HG03521 (cell line): ENCODE measurements around the gene ADGRB2.

Experiments
- ATAC-seq: cut with Tn5 transposase; IDR thresholded peaks from one replicate; pipeline ENCODE4 v1.9.1; 2021; ENCODE audit warnings: mild to moderate bottlenecking, moderate library complexity; ENCODE audit not compliant: unreplicated experiment

ADGRB2 gene

DNA sequence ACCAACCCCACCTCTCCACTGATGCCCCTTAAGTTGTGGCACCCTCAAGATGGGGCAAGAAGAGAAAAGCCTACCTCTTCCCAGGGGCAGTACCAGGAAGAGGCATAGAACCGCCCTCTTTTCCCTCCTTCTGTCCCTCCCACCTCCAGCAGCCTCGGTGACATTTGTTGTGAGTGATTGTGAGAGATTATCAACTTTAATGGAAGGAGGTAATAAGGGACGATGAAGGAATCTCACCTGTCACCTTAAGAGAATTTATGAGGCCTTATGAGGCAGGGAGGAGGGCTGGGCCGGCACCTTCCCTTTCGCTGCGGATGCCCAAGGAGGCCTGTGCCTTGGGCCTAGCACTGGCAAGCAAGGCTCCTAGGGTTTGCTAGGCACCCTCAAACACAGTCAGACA, 1.4 kb upstream of the ADGRB2 start:
- ATAC-seq, result no peak

- no peak for ATAC-seq
These were observed 914 bp upstream of the ADGRB2 start for GRCh38 chr1:31765041-31765467.

DNA sequence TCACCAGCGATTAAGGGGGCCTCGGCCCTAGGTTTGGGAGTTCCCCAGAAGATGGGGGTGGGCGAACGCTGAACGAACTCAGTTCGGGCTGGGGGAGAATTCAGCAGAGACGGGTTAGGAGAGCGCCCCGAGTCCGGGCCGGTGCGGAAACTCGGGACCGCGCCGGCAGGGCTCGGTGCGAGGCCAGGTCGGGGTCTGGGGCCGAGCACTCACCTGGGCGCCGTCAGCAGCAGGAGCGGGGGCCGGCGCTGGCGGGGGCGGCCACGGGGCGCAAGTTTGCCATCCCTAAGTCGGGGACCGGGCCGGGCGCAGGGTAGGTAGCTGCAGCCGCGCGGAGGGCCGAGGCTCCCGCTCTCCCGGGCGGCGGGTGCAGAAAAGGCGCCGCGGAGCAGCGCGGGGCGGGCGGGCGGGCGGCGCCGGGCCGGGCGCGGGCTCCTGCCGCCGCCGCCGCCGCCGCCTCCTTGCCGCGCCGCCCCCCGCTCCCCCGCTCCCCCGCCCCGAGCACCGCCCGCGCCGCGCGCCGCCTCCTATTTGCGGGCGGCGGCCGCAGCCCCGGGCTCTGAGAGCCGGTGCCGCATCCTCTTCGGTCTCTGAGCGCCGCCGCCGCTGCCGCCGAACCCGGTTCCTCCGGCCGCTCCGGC, 349 bp downstream of the ADGRB2 start:
- ATAC-seq, result no peak

DNA sequence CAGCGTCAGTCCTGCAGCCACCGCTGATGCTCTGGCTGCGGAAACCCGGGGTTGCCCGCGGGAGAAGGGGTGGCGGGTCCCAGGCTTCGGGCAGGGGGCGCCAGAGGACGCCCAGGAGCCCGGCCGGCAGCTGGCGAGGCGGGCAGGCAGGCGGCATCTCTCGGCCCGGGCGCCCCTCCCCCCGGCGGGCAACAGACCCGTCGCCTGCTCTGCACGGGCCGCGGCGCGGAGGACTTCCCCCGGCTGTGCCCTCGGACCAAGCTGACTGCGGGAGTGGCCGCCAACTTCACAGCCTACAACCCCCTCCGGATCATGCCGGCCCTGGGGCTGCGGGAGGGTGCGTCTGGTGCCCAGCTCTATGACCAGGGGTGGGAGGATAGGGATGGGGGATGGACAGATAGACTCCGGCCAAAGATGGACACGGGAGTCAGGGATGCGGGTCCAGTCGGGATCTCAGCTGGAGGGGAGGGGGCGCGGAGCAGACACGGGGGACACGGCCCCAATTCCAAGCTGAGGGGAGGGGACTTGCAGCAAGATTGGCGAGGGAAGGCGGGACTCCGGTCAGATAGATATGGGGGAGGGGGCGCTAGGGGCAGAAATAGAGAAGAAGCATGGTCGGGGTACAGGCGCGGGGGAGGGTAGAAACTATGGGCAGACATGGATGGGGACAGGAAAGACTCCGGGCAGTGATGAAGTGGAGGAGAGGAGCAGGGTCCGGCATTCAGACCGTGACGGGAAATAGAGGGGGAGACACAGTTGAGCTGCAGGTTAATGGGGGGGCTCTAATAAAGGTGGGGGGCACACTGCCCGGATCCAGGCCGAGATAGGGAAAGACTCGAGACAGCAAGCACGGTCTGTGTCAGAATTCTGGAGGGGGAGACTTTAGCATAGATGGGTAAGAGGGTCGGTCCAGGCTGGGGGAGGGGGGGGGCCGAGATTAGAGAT, 1.1 kb downstream of the ADGRB2 start:
- no peak for ATAC-seq

GRCh38 chr1:31762323-31762722, 1.8 kb downstream of the ADGRB2 start:
- no peak for ATAC-seq

DNA sequence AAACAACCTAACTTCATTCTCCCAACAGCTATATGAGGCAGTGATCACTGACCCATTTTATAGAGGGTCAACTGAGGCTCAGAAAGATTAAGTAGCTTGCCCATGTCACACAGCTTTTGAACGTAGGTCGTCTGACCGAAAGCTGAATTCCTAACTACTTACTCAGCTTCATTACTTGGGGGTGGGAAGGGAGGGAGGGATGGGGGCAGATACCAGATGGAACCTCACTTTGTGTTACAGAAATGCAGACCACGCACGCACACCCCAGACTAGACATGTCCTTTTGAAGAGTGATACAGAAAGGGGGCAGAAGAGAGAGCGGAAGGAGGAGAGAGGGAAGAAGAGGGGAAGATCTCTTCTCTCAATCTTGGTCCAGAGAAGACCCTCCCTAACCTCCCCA, 2.3 kb downstream of the ADGRB2 start:
- ATAC-seq, result no peak

- no peak for ATAC-seq
These were observed 3.4 kb downstream of the ADGRB2 start for GRCh38 chr1:31760471-31761470.

- no peak for ATAC-seq
These were observed 4.7 kb downstream of the ADGRB2 start for GRCh38 chr1:31759298-31760023.

DNA sequence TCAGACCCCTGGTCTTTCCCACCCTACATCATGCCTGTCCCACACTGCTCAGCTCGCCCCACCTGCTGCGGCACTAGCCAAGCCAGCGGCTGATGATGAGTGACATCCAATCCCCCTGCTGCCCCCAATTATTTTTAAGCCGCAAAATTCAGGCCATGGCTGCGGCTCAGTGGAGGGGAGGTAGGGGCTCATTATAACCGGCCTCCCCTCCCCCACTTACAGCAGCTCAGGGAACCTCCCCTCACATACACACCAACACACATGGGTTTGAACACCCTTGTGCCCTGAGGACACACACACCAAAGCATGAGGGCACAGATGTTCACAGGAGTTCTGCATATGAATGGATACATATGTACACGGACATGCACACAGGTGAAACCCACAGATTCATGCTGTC, 5.3 kb downstream of the ADGRB2 start:
- no peak for ATAC-seq

- no peak for ATAC-seq
These were observed 6.2 kb downstream of the ADGRB2 start for GRCh38 chr1:31757989-31758388.

DNA sequence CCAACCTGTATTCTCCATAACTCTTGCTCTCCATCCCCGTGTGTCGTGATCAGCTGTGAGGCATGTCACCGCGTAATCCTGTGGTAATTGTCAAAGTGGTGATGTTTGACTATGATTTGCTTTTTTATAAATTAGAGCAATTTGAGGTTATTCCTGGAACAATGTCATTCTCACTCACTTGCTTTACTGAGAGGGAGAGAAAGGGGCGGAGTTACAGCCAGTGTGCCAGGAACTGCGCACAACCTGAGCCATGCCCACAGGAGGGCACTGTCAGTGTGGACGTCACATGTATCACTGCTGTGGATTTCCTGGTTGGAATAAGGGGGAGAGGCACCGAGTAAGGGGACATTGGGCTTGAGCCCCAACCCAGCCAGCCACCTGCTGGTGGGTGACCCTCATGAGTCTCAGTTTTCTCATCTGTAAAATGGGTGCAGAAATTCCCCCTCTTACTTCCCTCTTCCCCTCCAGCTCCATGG, 6.9 kb downstream of the ADGRB2 start:
- ATAC-seq, result no peak

DNA sequence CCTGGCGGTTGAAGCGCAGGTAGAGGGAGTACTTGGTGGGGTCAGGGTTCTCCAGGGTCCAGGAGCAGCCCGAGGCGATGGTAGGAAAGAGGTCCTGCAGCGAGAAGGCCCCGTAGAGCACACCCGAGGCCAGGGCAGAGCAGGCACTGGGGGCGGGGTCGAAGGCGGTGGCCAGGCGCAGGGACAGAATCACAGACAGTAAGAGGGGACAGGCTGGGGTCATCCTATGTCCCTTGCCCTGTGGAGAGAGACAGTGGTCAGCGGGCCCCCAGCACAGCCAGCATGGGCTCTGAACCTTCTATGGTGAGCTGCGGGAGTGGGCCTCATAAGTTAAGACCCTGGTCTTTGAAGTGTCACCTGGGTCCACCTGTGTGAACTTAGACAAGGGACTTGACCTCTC, 7.6 kb downstream of the ADGRB2 start:
- no peak for ATAC-seq

DNA sequence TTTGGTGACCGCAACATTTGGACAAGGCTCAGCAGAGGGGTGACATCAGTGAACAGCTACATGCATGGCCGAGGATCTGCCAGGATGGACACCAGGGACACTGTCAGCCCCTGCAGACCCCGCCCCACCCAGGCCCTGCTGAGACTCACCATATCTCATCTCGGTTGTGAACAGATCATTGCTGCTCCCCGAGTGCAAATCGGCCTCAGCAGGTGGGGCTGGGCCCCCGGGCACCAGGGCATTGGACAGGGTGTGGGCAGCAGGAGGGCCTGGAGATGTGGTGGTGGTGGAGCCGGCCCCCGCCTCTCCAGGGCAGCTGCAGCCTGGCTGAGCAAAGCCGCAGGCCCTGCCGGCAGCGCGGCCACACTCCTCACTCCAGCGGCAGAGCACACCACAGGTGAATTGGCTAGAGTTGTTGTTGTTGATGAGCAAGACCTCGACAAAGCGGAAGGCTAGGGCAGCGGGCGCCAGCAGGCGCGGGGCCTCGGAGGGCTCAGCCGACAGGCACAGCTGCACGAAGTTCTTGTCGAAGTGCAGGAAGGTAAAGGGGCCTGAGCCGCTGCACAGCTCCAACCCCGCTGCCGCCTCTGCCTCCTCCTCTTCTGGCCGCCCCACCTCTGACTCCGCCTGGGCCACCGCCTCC, 8.2 kb downstream of the ADGRB2 start:
- ATAC-seq, result no peak

DNA sequence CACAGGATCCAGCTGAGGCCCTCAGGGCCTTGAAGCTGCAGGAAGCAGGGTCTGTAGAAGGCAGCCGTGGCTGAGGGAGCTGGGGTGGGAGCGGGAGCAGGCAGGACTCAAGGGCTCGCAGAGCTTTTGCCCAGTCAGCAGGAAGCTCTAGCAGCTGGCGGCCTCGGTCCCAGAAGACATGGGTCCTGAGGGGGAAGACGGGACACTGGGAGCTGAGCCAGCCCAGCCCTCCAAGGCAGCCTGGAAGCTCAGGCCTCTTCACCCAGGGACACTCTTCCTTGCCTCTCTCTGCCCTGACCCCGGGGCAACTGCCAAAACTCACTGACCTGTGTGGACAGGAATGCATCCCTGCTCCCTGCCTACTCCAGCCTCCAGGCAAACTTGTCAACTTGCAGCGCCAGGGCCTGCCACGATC, 8.9 kb downstream of the ADGRB2 start:
- no peak for ATAC-seq

- ATAC-seq, result no peak
These were observed 9.7 kb downstream of the ADGRB2 start for GRCh38 chr1:31754397-31754796.

- no peak for ATAC-seq
These were observed 10.3 kb downstream of the ADGRB2 start for GRCh38 chr1:31753707-31754349.

DNA sequence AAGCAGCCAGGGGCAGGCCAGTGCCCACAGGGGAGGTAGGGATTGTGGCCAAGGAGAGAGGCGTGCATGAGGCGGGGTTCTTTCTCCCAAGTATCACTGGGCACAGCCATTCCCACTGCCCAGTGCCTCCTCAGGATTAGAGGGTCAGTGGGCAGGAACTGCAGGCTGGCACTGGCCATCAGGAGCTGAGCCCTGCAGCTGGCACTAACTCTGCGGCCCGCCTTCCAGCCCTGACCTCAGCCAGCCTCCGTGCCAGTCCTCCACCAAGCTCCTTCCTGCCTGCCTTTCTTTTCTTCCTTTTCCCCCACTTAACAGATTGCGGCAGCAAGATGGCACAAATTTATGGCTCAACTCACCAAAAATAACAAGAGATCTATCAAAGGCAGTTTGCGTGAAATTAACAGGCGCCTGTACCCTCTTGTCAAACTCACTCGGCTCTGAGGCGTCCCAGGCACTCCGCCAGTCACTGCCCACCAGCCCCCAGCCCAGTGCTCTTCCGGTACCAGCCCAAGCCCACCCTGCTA, 11.1 kb downstream of the ADGRB2 start:
- no peak for ATAC-seq

DNA sequence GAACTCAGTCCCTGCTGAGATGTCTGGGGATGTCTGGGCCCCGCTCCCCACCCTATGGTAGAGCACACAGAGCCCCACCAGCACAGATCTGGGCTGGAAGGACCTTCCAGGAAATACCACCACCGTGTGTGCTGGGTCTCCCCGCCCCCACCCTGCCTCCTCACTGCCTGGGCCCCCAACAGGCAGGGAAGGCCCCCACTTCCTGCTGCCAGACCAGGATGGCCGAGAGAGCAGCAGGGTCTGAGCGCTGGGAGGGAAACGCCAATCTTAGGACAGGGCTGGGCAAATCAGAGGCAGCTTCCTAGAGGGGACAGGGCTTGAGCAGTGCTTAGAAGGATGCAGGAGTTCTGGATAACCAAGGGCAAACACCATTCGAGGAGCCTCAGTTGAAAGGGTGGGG, 11.9 kb downstream of the ADGRB2 start:
- ATAC-seq, result no peak

DNA sequence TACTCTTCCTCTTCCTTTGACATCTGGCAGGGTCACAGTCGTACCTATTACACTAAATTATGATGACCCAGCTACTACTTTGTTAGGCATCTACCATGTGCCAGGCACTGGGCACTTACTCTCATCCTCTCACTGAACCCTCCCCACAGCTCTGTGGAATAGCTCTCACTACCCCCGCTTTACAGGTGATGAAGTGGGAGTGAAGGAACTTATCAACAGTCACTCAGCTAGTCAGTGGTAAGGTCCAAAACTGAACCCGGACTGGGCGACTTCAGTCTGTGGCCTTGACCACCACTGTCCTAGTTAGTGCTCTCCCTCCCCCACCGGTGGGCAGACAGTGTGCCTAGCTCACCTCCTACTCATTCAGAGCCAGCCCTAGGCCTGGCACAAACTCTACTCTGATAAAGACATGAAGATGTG, 12.3 kb downstream of the ADGRB2 start:
- ATAC-seq, result no peak
